Activated T-cell treated with anti-CD3 and anti-CD28 coated beads, Interleukin-2, amount 50 U/mL, for 24 hours (primary cell): ENCODE measurements around the gene NMNAT2.
A peak's percentile ranks its signal among the peaks of the same experiment; 100 is the strongest.
"Not testable (repeated sequence)": the region's sequence is repeated elsewhere in the genome, so short reads cannot be mapped to it uniquely, and the experiment has no call there.

ENCODE experiments used
- DNase-seq: peaks from one replicate; pipeline ENCODE4 v3.0.0-alpha.2; 2020
- H3K27ac Mint-ChIP-seq: 2 replicates; pipeline ENCODE4 v1.8.0; 2020; ENCODE audit warnings: mild to moderate bottlenecking, mixed read lengths
- H3K27me3 Mint-ChIP-seq: 2 replicates; pipeline ENCODE4 v1.8.0; 2020; ENCODE audit warnings: mixed read lengths
- H3K36me3 Mint-ChIP-seq: 2 replicates; pipeline ENCODE4 v1.8.0; 2020; ENCODE audit warnings: low read depth, mixed read lengths
- H3K4me1 Mint-ChIP-seq: 2 replicates; pipeline ENCODE4 v1.8.0; 2020; ENCODE audit warnings: low read depth, mixed read lengths
- H3K4me3 Mint-ChIP-seq: 2 replicates; pipeline ENCODE4 v1.8.0; 2020; ENCODE audit warnings: mild to moderate bottlenecking, moderate library complexity, mixed read lengths
- H3K9me3 Mint-ChIP-seq: 2 replicates; pipeline ENCODE4 v1.8.0; 2020; ENCODE audit warnings: mixed read lengths

Gene NMNAT2

GRCh38 chr1:183433703-183434102, 15.5 kb upstream of the NMNAT2 start:
- H3K27ac Mint-ChIP-seq: no peak overlapping the region
- H3K36me3 Mint-ChIP-seq: no peaks in the 10 kb centered on the region
- H3K4me1 Mint-ChIP-seq: no peaks in the 10 kb centered on the region
- peaks cover 33% of the 10 kb centered on the region for H3K27me3 Mint-ChIP-seq
- no peak overlapping the region for H3K4me3 Mint-ChIP-seq
- H3K9me3 Mint-ChIP-seq: no peaks in the 10 kb centered on the region
- DNase-seq: no peak

GRCh38 chr1:183432548-183432875, 14.3 kb upstream of the NMNAT2 start:
- Mint-ChIP-seq H3K27me3 (peaks cover 35% of the 10 kb centered on the region), H3K27ac (no peak overlapping the region), H3K4me3 (no peak overlapping the region), H3K36me3 (no peaks in the 10 kb centered on the region), H3K4me1 (no peaks in the 10 kb centered on the region), H3K9me3 (no peaks in the 10 kb centered on the region)
- DNase-seq: no peak

GRCh38 chr1:183431840-183432547, 13.8 kb upstream of the NMNAT2 start:
- H3K27ac Mint-ChIP-seq: no peak overlapping the region
- H3K9me3 Mint-ChIP-seq: no peaks in the 10 kb centered on the region
- H3K36me3 Mint-ChIP-seq: no peaks in the 10 kb centered on the region
- no peak for DNase-seq
- H3K4me3 Mint-ChIP-seq: no peak overlapping the region
- H3K4me1 Mint-ChIP-seq: no peaks in the 10 kb centered on the region
- H3K27me3 Mint-ChIP-seq: peaks cover 35% of the 10 kb centered on the region

- peaks cover 36% of the 10 kb centered on the region for H3K27me3 Mint-ChIP-seq
- H3K4me1 Mint-ChIP-seq, DNase-seq, H3K27ac Mint-ChIP-seq, H3K9me3 Mint-ChIP-seq, H3K36me3 Mint-ChIP-seq, H3K4me3 Mint-ChIP-seq: not testable (repeated sequence)
These were observed 9.4 kb upstream of the NMNAT2 start for GRCh38 chr1:183427591-183427990.

GRCh38 chr1:183424691-183425090, 6.5 kb upstream of the NMNAT2 start:
- Mint-ChIP-seq H3K27ac (no peak overlapping the region), H3K4me1 (no peaks in the 10 kb centered on the region), H3K27me3 (peaks cover 49% of the 10 kb centered on the region), H3K36me3 (no peaks in the 10 kb centered on the region), H3K4me3 (no peak overlapping the region), H3K9me3 (no peaks in the 10 kb centered on the region)
- DNase-seq: no peak

- peaks cover 2% of the 10 kb centered on the region for H3K4me1 Mint-ChIP-seq
- no peaks in the 10 kb centered on the region for H3K36me3 Mint-ChIP-seq
- H3K27ac Mint-ChIP-seq: no peak overlapping the region
- H3K4me3 Mint-ChIP-seq: no peak overlapping the region
- DNase-seq: no peak
- peaks cover 58% of the 10 kb centered on the region for H3K27me3 Mint-ChIP-seq
- no peaks in the 10 kb centered on the region for H3K9me3 Mint-ChIP-seq
These were observed 5.4 kb upstream of the NMNAT2 start for GRCh38 chr1:183423541-183423940.

GRCh38 chr1:183419399-183419798, 1.2 kb upstream of the NMNAT2 start:
- H3K27me3 Mint-ChIP-seq: peaks cover 81% of the 10 kb centered on the region
- peaks cover 26% of the 10 kb centered on the region for H3K4me1 Mint-ChIP-seq
- no peak for DNase-seq
- H3K9me3 Mint-ChIP-seq: no peaks in the 10 kb centered on the region
- no peaks in the 10 kb centered on the region for H3K36me3 Mint-ChIP-seq
- no peak overlapping the region for H3K4me3 Mint-ChIP-seq
- no peak overlapping the region for H3K27ac Mint-ChIP-seq

GRCh38 chr1:183418696-183419095, 516 bp upstream of the NMNAT2 start:
- Mint-ChIP-seq H3K4me1 (peaks cover 26% of the 10 kb centered on the region), H3K36me3 (no peaks in the 10 kb centered on the region), H3K4me3 (peak overlapping the region; percentile 66), H3K27ac (no peak overlapping the region), H3K9me3 (no peaks in the 10 kb centered on the region), H3K27me3 (peaks cover 84% of the 10 kb centered on the region)
- no peak for DNase-seq

GRCh38 chr1:183416850-183417771, 1.1 kb downstream of the NMNAT2 start:
- peak; percentile 53 for DNase-seq
- Mint-ChIP-seq H3K27me3 (peaks cover 72% of the 10 kb centered on the region), H3K9me3 (no peaks in the 10 kb centered on the region), H3K4me3 (peak overlapping the region; percentile 66), H3K36me3 (no peaks in the 10 kb centered on the region), H3K27ac (no peak overlapping the region), H3K4me1 (peaks cover 26% of the 10 kb centered on the region)

GRCh38 chr1:183414365-183414764, 3.8 kb downstream of the NMNAT2 start:
- Mint-ChIP-seq H3K4me1 (peaks cover 26% of the 10 kb centered on the region), H3K9me3 (no peaks in the 10 kb centered on the region), H3K4me3 (no peak overlapping the region), H3K27me3 (peaks cover 57% of the 10 kb centered on the region), H3K36me3 (no peaks in the 10 kb centered on the region), H3K27ac (no peak overlapping the region)
- DNase-seq: no peak

GRCh38 chr1:183411091-183411490, 7.1 kb downstream of the NMNAT2 start:
- Mint-ChIP-seq H3K36me3 (no peaks in the 10 kb centered on the region), H3K4me3 (no peak overlapping the region), H3K27ac (no peak overlapping the region), H3K4me1 (no peaks in the 10 kb centered on the region), H3K27me3 (peaks cover 36% of the 10 kb centered on the region), H3K9me3 (no peaks in the 10 kb centered on the region)
- DNase-seq: no peak

GRCh38 chr1:183407961-183408360, 10.2 kb downstream of the NMNAT2 start:
- H3K4me1 Mint-ChIP-seq: no peaks in the 10 kb centered on the region
- H3K27ac Mint-ChIP-seq: no peak overlapping the region

GRCh38 chr1:183407474-183407873, 10.7 kb downstream of the NMNAT2 start:
- H3K27ac Mint-ChIP-seq: no peak overlapping the region
- H3K4me3 Mint-ChIP-seq: no peak overlapping the region
- H3K9me3 Mint-ChIP-seq: no peaks in the 10 kb centered on the region
- no peaks in the 10 kb centered on the region for H3K4me1 Mint-ChIP-seq
- no peak for DNase-seq
- H3K27me3 Mint-ChIP-seq: peaks cover 45% of the 10 kb centered on the region
- H3K36me3 Mint-ChIP-seq: no peaks in the 10 kb centered on the region

More at GRCh38 chr1:183407961-183408360, 10.2 kb downstream of the NMNAT2 start:
- no peak for DNase-seq
- no peaks in the 10 kb centered on the region for H3K9me3 Mint-ChIP-seq
- H3K36me3 Mint-ChIP-seq: no peaks in the 10 kb centered on the region
- H3K27me3 Mint-ChIP-seq: peaks cover 45% of the 10 kb centered on the region
- no peak overlapping the region for H3K4me3 Mint-ChIP-seq

GRCh38 chr1:183404476-183404875, 13.7 kb downstream of the NMNAT2 start:
- Mint-ChIP-seq H3K9me3 (no peaks in the 10 kb centered on the region), H3K4me3 (no peak overlapping the region), H3K27ac (no peak overlapping the region), H3K36me3 (no peaks in the 10 kb centered on the region), H3K4me1 (no peaks in the 10 kb centered on the region), H3K27me3 (peaks cover 44% of the 10 kb centered on the region)
- no peak for DNase-seq

GRCh38 chr1:183403498-183403897, 14.7 kb downstream of the NMNAT2 start:
- Mint-ChIP-seq H3K36me3 (no peaks in the 10 kb centered on the region), H3K27ac (no peak overlapping the region), H3K27me3 (peaks cover 52% of the 10 kb centered on the region), H3K4me1 (no peaks in the 10 kb centered on the region), H3K4me3 (no peak overlapping the region), H3K9me3 (no peaks in the 10 kb centered on the region)
- DNase-seq: no peak
